ENCODE results near the gene CHST11.
A peak's percentile ranks its signal among the peaks of the same experiment; 100 is the strongest.

Gene CHST11

GRCh38 chr12:104695453-104696148 is 238.9 kb downstream of the CHST11 start:
- DNase-seq (ENCODE audit: low read depth in 2 of 2), result peak; percentile 65 to 78

GRCh38 chr12:104697186-104697585 is 240.4 kb downstream of the CHST11 start:
- DNase-seq (ENCODE audit: low read depth in 2 of 2), result no peak

GRCh38 chr12:104698871-104699270 is 242.1 kb downstream of the CHST11 start:
- DNase-seq (ENCODE audit: low read depth in 2 of 2), result no peak

GRCh38 chr12:104699489-104700190 is 242.9 kb downstream of the CHST11 start:
- no peak for DNase-seq (ENCODE audit: low read depth in 2 of 2)

- no peak for DNase-seq (ENCODE audit: low read depth in 2 of 2)
Observed at GRCh38 chr12:104700324-104700723, 243.6 kb downstream of the CHST11 start.

- no peak for DNase-seq (ENCODE audit: low read depth in 2 of 2)
Observed at GRCh38 chr12:104701301-104701700, 244.6 kb downstream of the CHST11 start.

- DNase-seq (ENCODE audit: low read depth in 2 of 2), result no peak
Observed at GRCh38 chr12:104701756-104702155, 245.0 kb downstream of the CHST11 start.

GRCh38 chr12:104702565-104703139 is 245.9 kb downstream of the CHST11 start:
- DNase-seq (ENCODE audit: low read depth in 2 of 2), result no peak

GRCh38 chr12:104703372-104703771 is 246.6 kb downstream of the CHST11 start:
- DNase-seq (ENCODE audit: low read depth in 2 of 2), result no peak

GRCh38 chr12:104704224-104704779 is 247.6 kb downstream of the CHST11 start:
- DNase-seq (ENCODE audit: low read depth in 2 of 2), result no peak

- no peak for DNase-seq (ENCODE audit: low read depth in 2 of 2)
Observed at GRCh38 chr12:104707194-104707593, 250.4 kb downstream of the CHST11 start.

- DNase-seq (ENCODE audit: low read depth in 2 of 2), result no peak
Observed at GRCh38 chr12:104707794-104708558, 251.2 kb downstream of the CHST11 start.

- DNase-seq (ENCODE audit: low read depth in 2 of 2), result no peak
Observed at GRCh38 chr12:104708891-104709290, 252.1 kb downstream of the CHST11 start.

- no peak for DNase-seq (ENCODE audit: low read depth in 2 of 2)
Observed at GRCh38 chr12:104709692-104710435, 253.1 kb downstream of the CHST11 start.

- DNase-seq (ENCODE audit: low read depth in 2 of 2), result no peak
Observed at GRCh38 chr12:104710940-104711689, 254.4 kb downstream of the CHST11 start.

- DNase-seq (ENCODE audit: low read depth in 2 of 2), result no peak
Observed at GRCh38 chr12:104712477-104712876, 255.7 kb downstream of the CHST11 start.

GRCh38 chr12:104712968-104713367 is 256.2 kb downstream of the CHST11 start:
- no peak for DNase-seq (ENCODE audit: low read depth in 2 of 2)

GRCh38 chr12:104713444-104713843 is 256.7 kb downstream of the CHST11 start:
- no peak for DNase-seq (ENCODE audit: low read depth in 2 of 2)

GRCh38 chr12:104714369-104714768 is 257.6 kb downstream of the CHST11 start:
- no peak for DNase-seq (ENCODE audit: low read depth in 2 of 2)

- no peak for DNase-seq (ENCODE audit: low read depth in 2 of 2)
Observed at GRCh38 chr12:104716172-104716571, 259.4 kb downstream of the CHST11 start.
